HepG2 (cell line): ENCODE data around the gene ZDHHC24. TPM values are rescaled to one million over a fixed set of nuclear protein-coding genes. Genes with fewer than 3 reads are reported as not detected.

ENCODE experiments used
- CENPT ChIP-seq: sonication (generic); formaldehyde crosslinking; IDR thresholded peaks from 2 replicates; pipeline ENCODE4 v1.8.0; 2022; ENCODE audit warnings: low read depth, mild to moderate bottlenecking, moderate library complexity, missing genetic modification reagents
- DR1 ChIP-seq: sonication (generic); formaldehyde crosslinking; IDR thresholded peaks from 2 replicates; pipeline ENCODE4 v1.8.0; 2021; ENCODE audit warnings: mild to moderate bottlenecking, missing genetic modification reagents, inconsistent platforms
- HOXA7 ChIP-seq: sonication (generic); formaldehyde crosslinking; IDR thresholded peaks from 2 replicates; pipeline ENCODE4 v1.8.1; 2022; ENCODE audit warnings: mild to moderate bottlenecking, missing genetic modification reagents, moderate library complexity
- KDM1A ChIP-seq: IDR thresholded peaks from 2 replicates; pipeline ENCODE4 v1.6.1; 2016; ENCODE audit warnings: missing compliant biosample characterization
- YEATS2 ChIP-seq: sonication (generic); formaldehyde crosslinking; IDR thresholded peaks from 2 replicates; pipeline ENCODE4 v1.4.0; 2020; ENCODE audit warnings: missing genetic modification reagents, borderline replicate concordance
- ZNF251 ChIP-seq: sonication (generic); formaldehyde crosslinking; IDR thresholded peaks from 2 replicates; pipeline ENCODE4 v1.9.0; 2021; ENCODE audit warnings: mild to moderate bottlenecking, missing genetic modification reagents
- ZNF282 ChIP-seq: fragments of 450-650 bp; IDR thresholded peaks from 2 replicates; pipeline ENCODE4 v1.6.1; 2018; ENCODE audit not compliant: partially characterized antibody
- ZNF343 ChIP-seq: sonication (generic); formaldehyde crosslinking; IDR thresholded peaks from 2 replicates; pipeline ENCODE4 v1.4.0; 2020; ENCODE audit warnings: mild to moderate bottlenecking, missing genetic modification reagents
- ZNF354B ChIP-seq: sonication (generic); formaldehyde crosslinking; IDR thresholded peaks from 2 replicates; pipeline ENCODE4 v1.8.0; 2022; ENCODE audit warnings: mild to moderate bottlenecking, missing genetic modification reagents
- ZNF598 ChIP-seq: sonication (generic); formaldehyde crosslinking; IDR thresholded peaks from 2 replicates; pipeline ENCODE4 v1.5.1; 2020; ENCODE audit warnings: mild to moderate bottlenecking, missing genetic modification reagents, borderline replicate concordance
- ZNF652 ChIP-seq: IDR thresholded peaks from 2 replicates; pipeline ENCODE4 v1.6.1; 2016; ENCODE audit warnings: low read depth, borderline replicate concordance
- ZNF841 ChIP-seq: sonication (generic); formaldehyde crosslinking; IDR thresholded peaks from 2 replicates; pipeline ENCODE4 v1.8.1; 2023; ENCODE audit warnings: missing genetic modification reagents, borderline replicate concordance
- ZSCAN22 ChIP-seq: sonication (generic); formaldehyde crosslinking; IDR thresholded peaks from 2 replicates; pipeline ENCODE4 v1.4.0; 2020; ENCODE audit warnings: mild to moderate bottlenecking, missing genetic modification reagents
- polyA plus RNA-seq, 8 experiments: library from polyadenylated mRNA; depleted of rRNA in 3 of 8; stranded (reverse) in 7 of 8; unstranded in 1 of 8; fragments of >200 nt; fragmentation: Illumina TruSeq in 4 of 8; extraction: Trizol in 4 of 8; gene quantifications; 2 replicates each; pipeline versions ENCODE4 v1.2.1 to v1.2.3, GENCODE V29; 2011 to 2016; ENCODE audit warnings: low read depth in 4 of 8, missing spikeins in 1 of 8, mixed read lengths in 1 of 8; ENCODE audit not compliant: insufficient read depth in 1 of 8
- total RNA-seq, 5 experiments: library from RNA; depleted of rRNA; stranded (reverse); fragments of >200 nt; fragmentation: Illumina TruSeq; extraction: Trizol; gene quantifications; 2 replicates each; pipeline ENCODE4 v1.2.3, GENCODE V29; 2016; ENCODE audit warnings: low read depth in 1 of 5
- TF ChIP-seq, protein P1 (sequence below): sonication (generic); formaldehyde crosslinking; IDR thresholded peaks from 2 replicates; pipeline ENCODE4 v1.5.0; 2020; ENCODE audit warnings: mild to moderate bottlenecking, missing genetic modification reagents
- TF ChIP-seq, protein P2 (sequence below): sonication (generic); formaldehyde crosslinking; IDR thresholded peaks from 2 replicates; pipeline ENCODE4 v1.4.0; 2020; ENCODE audit warnings: missing genetic modification reagents
- TF ChIP-seq, protein P3 (sequence below): IDR thresholded peaks from 2 replicates; pipeline ENCODE4 v1.6.1; 2016; ENCODE audit warnings: missing biosample characterization, missing genetic modification reagents, low read depth
- TF ChIP-seq, protein P4 (sequence below): sonication (generic); formaldehyde crosslinking; conservative IDR thresholded peaks from 2 replicates; pipeline ENCODE4 v1.8.1; 2023; ENCODE audit warnings: missing genetic modification reagents
- TF ChIP-seq, protein P5 (sequence below): IDR thresholded peaks from 2 replicates; pipeline ENCODE4 v1.6.1; 2016; ENCODE audit warnings: missing compliant biosample characterization, missing genetic modification reagents, borderline replicate concordance
- TF ChIP-seq, protein P6 (sequence below): sonication (generic); formaldehyde crosslinking; IDR thresholded peaks from 2 replicates; pipeline ENCODE4 v1.4.0; 2020; ENCODE audit warnings: missing genetic modification reagents

The ZDHHC24 gene
- total and polyA plus RNA-seq, 2 of the 13 experiments (the other 11 are each of a cell fraction or from before 2014, with no cell fraction given) = 4.3 TPM

DNA sequence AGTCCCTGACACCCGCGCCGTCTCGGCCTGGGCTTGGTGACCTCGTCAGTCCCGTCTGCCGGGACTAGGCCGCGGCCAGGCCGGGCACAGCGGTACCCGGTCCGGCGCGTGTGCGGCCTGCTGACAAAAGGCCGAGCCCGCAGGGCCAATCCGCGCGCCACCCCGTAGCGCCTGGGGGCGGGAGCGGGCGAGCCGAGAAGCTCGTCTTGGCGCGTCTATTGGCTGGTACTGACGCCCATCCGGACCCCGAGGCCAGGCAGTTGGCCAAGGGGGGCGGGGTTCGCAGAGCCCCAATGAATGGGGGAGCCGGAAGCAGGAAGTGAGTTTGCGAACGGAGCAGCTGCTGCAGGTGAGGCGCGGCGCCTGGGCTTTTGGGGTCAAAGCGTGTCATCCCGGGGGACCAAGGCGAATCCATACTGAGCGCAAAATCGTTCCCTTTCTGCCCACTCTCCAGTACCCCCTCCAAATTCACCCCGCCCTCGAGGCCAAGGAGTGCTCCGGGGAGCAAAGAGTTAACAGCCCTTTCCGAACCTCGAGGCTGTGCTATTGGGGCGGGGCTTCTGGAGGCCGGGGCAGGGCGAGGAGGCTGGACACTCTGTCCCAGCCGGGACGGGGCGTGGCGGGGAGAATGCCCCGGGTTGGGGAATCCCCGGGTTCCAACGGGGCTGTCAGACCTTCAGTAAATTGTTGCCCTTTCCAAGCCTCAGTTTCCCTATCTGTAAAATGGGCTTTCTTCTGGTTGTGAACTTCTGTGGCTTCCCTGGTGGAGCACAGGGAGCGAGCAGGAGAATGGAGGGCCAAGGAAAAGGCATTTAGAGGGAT is 65.5 kb downstream of the ZDHHC24 start, which contains the start of gene DPP3 (continued):
- TF ChIP-seq, protein P1, sequence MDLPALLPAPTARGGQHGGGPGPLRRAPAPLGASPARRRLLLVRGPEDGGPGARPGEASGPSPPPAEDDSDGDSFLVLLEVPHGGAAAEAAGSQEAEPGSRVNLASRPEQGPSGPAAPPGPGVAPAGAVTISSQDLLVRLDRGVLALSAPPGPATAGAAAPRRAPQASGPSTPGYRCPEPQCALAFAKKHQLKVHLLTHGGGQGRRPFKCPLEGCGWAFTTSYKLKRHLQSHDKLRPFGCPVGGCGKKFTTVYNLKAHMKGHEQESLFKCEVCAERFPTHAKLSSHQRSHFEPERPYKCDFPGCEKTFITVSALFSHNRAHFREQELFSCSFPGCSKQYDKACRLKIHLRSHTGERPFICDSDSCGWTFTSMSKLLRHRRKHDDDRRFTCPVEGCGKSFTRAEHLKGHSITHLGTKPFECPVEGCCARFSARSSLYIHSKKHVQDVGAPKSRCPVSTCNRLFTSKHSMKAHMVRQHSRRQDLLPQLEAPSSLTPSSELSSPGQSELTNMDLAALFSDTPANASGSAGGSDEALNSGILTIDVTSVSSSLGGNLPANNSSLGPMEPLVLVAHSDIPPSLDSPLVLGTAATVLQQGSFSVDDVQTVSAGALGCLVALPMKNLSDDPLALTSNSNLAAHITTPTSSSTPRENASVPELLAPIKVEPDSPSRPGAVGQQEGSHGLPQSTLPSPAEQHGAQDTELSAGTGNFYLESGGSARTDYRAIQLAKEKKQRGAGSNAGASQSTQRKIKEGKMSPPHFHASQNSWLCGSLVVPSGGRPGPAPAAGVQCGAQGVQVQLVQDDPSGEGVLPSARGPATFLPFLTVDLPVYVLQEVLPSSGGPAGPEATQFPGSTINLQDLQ (CRISPR knock-in tag) = peak; percentile 92; the same call in 1 of the 2 replicates
- TF ChIP-seq DR1 (CRISPR knock-in tag) (peak; percentile 86), ZNF598 (CRISPR knock-in tag) (peak; percentile 21; the same call in 1 of the 2 replicates), ZNF343 (CRISPR knock-in tag) (no peak), HOXA7 (no peak), ZNF354B (CRISPR knock-in tag) (no peak), ZNF251 (CRISPR knock-in tag) (no peak), ZNF282 (no peak), CENPT (CRISPR knock-in tag) (no peak), ZNF652 (CRISPR knock-in tag) (peak; percentile 99), ZSCAN22 (CRISPR knock-in tag) (no peak), YEATS2 (CRISPR knock-in tag) (peak; percentile 93), ZNF841 (CRISPR knock-in tag) (no peak), KDM1A (CRISPR knock-in tag) (peak; percentile 82; the same call in 1 of the 2 replicates)
- TF ChIP-seq, protein P2, sequence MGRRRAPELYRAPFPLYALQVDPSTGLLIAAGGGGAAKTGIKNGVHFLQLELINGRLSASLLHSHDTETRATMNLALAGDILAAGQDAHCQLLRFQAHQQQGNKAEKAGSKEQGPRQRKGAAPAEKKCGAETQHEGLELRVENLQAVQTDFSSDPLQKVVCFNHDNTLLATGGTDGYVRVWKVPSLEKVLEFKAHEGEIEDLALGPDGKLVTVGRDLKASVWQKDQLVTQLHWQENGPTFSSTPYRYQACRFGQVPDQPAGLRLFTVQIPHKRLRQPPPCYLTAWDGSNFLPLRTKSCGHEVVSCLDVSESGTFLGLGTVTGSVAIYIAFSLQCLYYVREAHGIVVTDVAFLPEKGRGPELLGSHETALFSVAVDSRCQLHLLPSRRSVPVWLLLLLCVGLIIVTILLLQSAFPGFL (CRISPR knock-in tag) = no peak
- TF ChIP-seq, protein P3, sequence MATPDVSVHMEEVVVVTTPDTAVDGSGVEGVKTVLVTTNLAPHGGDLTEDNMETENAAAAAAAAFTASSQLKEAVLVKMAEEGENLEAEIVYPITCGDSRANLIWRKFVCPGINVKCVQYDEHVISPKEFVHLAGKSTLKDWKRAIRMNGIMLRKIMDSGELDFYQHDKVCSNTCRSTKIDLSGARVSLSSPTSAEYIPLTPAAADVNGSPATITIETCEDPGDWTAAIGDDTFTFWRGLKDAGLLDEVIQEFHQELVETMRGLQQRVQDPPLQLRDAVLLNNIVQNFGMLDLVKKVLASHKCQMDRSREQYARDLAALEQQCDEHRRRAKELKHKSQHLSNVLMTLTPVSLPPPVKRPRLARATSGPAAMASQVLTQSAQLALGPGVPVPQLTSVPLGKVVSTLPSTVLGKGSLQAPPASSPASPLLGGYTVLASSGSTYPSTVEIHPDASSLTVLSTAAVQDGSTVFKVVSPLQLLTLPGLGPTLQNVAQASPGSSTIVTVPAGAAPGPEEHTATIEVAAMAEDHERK = no peak
- TF ChIP-seq, protein P4, sequence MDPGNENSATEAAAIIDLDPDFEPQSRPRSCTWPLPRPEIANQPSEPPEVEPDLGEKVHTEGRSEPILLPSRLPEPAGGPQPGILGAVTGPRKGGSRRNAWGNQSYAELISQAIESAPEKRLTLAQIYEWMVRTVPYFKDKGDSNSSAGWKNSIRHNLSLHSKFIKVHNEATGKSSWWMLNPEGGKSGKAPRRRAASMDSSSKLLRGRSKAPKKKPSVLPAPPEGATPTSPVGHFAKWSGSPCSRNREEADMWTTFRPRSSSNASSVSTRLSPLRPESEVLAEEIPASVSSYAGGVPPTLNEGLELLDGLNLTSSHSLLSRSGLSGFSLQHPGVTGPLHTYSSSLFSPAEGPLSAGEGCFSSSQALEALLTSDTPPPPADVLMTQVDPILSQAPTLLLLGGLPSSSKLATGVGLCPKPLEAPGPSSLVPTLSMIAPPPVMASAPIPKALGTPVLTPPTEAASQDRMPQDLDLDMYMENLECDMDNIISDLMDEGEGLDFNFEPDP (CRISPR knock-in tag) = no peak
- TF ChIP-seq, protein P5, sequence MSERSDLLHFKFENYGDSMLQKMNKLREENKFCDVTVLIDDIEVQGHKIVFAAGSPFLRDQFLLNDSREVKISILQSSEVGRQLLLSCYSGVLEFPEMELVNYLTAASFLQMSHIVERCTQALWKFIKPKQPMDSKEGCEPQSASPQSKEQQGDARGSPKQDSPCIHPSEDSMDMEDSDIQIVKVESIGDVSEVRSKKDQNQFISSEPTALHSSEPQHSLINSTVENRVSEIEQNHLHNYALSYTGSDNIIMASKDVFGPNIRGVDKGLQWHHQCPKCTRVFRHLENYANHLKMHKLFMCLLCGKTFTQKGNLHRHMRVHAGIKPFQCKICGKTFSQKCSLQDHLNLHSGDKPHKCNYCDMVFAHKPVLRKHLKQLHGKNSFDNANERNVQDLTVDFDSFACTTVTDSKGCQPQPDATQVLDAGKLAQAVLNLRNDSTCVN = 0 out of 2 replicates have a peak, but pooled peaks have one; percentile 40
- TF ChIP-seq, protein P6, sequence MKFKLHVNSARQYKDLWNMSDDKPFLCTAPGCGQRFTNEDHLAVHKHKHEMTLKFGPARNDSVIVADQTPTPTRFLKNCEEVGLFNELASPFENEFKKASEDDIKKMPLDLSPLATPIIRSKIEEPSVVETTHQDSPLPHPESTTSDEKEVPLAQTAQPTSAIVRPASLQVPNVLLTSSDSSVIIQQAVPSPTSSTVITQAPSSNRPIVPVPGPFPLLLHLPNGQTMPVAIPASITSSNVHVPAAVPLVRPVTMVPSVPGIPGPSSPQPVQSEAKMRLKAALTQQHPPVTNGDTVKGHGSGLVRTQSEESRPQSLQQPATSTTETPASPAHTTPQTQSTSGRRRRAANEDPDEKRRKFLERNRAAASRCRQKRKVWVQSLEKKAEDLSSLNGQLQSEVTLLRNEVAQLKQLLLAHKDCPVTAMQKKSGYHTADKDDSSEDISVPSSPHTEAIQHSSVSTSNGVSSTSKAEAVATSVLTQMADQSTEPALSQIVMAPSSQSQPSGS (CRISPR knock-in tag) = no peak
